ENCODE data around the gene RNF157. TPM values are rescaled to one million over a fixed set of nuclear protein-coding genes. Genes with fewer than 3 reads are reported as not detected.
A peak's percentile ranks its signal among the peaks of the same experiment; 100 is the strongest.
"Not testable (repeated sequence)": the region's sequence is repeated elsewhere in the genome, so short reads cannot be mapped to it uniquely, and the experiment has no call there.

The RNF157 gene
- polyA plus RNA-seq, 2 donors, result 0.20 to 0.44 TPM

DNA sequence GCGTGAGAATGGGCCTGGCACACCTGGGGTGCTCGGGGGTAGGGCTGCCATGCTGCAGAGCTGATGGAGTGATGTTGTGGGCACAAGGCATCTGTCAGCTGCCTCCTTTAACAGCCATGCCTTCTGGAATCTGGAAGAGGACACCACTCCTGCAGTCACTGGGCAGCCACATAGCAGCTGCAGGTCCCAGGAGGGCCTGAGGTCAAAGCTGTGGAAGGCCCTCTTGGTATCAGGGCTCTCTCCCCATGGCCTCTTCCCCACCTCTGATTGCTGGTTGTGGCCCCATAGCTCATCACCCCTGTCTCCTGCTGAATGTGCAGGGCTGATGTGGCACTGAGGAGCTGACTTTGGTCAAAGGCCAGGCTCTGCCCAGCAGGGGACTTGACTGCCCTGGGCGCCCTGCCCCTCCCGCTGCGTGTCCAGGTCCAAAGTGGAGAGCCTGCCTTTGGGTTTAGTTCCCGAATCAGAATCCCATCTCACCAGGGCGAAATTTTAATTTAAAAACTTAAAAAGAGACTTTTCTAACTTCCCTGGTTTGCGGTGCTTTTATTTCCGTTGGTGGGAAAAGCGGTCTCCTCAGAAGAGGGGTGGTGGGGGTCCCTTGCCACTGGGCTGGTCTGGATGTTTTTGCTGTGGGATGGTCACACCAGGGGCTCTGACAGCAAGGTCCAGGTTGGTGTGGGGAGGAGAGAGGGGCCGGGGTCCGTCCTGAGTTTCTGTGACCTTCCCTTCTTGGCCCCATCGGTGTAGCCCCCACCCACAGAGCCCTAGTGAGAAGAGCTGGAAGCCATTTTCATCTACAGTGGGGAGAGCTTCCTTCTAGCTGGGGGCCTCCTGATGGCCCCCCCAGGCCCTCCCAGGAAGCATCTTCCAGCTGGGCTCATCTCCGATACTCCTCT lies 30.7 kb upstream of the RNF157 start:
- H3K27me3 ChIP-seq (ENCODE audit: control insufficient read depth in 1 of 2, insufficient read depth in 2 of 2, low read length in 2 of 2), result no peaks in the 10 kb centered on the region
- peak overlapping the region in 1 of 2 donors; percentile 34 for H3K4me3 ChIP-seq (ENCODE audit: low read depth in 1 of 2, low read length in 2 of 2)
- H3K4me1 ChIP-seq (ENCODE audit: control insufficient read depth in 2 of 2, insufficient read depth in 2 of 2, low read length in 1 of 2), result peaks cover 3 to 31% of the 10 kb centered on the region in 2 donors
- WGBS, 2 donors, result 75 to 80% methylated on average over 14 of the region's 14 CpGs
- H3K9me3 ChIP-seq (ENCODE audit: control insufficient read depth in 2 of 2, insufficient read depth in 1 of 2, low read depth in 1 of 2, low read length in 1 of 2), result no peaks in the 10 kb centered on the region
- peak overlapping the region; percentile 46 to 87 for H3K27ac ChIP-seq (ENCODE audit: low read depth in 2 of 2, low read length in 1 of 2)
- peaks cover 0 to 9% of the 10 kb centered on the region in 2 donors for H3K36me3 ChIP-seq (ENCODE audit: control insufficient read depth in 2 of 2, insufficient read depth in 2 of 2, low read length in 1 of 2)

DNA sequence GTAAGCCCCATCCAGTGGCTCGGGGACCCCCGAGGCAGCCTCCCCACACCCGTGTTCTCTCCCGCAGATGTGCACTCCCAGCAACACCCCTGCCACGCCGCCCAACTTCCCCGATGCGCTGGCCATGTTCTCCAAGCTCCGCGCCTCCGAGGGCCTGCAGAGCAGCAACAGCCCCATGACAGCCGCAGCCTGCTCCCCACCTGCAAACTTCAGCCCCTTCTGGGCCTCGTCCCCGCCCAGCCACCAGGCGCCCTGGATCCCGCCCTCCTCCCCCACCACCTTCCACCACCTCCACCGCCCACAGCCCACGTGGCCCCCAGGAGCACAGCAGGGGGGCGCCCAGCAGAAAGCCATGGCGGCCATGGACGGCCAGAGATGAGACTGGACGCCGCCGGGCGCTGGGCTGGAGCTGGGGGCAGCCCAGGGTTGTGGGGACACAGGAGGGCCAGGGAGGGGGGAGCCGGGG lies 29.9 kb upstream of the RNF157 start:
- Histone ChIP-seq H3K27ac (ENCODE audit: low read depth in 2 of 2, low read length in 1 of 2) (no peak overlapping the region), H3K36me3 (ENCODE audit: control insufficient read depth in 2 of 2, insufficient read depth in 2 of 2, low read length in 1 of 2) (peaks cover 0 to 9% of the 10 kb centered on the region in 2 donors), H3K4me3 (ENCODE audit: low read depth in 1 of 2, low read length in 2 of 2) (no peak overlapping the region), H3K27me3 (ENCODE audit: control insufficient read depth in 1 of 2, insufficient read depth in 2 of 2, low read length in 2 of 2) (no peaks in the 10 kb centered on the region), H3K4me1 (ENCODE audit: control insufficient read depth in 2 of 2, insufficient read depth in 2 of 2, low read length in 1 of 2) (peaks cover 3 to 29% of the 10 kb centered on the region in 2 donors), H3K9me3 (ENCODE audit: control insufficient read depth in 2 of 2, insufficient read depth in 1 of 2, low read depth in 1 of 2, low read length in 1 of 2) (no peaks in the 10 kb centered on the region)
- 78 to 79% methylated on average over 19 to 26 of the region's 26 CpGs for WGBS, 2 donors

DNA sequence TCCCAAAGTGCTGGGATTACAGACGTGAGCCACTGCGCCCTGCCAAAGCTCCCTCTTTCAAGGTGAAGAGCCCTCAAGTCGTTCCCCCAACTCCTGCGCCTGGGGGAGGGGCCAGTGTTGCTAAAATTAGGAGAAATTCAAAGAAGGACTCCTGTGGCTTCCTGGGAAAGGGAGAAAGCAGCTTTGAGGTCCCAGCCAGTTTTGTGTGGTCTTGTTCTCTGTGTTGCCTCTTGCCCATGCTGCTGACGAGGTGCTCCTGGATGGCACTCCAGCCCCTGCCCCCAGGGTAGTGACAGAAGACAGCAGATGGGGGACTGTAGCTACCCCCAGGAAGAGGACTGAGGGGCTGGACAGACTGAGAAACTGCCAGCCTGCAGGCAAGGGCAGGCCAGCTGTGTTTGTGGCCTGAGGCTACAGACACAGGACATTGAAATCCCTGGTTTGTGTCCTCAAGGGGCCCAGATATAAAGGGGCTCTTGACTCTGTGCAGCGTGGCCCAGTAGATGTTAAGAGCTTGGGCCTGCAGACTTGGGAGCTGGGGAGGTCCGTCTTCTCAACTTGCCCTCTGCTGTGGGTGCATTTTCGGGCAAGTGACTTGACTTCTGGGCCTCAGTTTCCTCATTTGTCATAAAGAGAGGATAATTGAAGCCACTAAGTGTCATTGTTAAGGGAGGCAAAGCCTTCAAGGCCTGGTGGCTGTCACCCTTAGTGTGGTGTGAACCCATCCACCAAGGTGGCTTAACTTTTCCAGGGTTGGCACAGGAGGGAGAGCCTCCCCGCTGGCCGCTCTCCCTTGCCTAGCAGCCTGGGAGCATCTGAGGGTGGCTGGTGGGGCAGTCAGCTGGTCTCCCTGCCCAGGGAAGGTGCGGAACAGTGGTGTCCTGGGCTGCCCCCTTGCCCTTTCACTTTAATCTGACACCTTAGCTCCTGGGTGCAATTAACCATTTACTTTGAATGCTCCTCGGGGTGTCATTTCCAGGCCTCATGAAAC lies 29.0 kb upstream of the RNF157 start:
- Histone ChIP-seq H3K4me1 (ENCODE audit: control insufficient read depth in 2 of 2, insufficient read depth in 2 of 2, low read length in 1 of 2) (peaks cover 3 to 29% of the 10 kb centered on the region in 2 donors), H3K9me3 (ENCODE audit: control insufficient read depth in 2 of 2, insufficient read depth in 1 of 2, low read depth in 1 of 2, low read length in 1 of 2) (no peaks in the 10 kb centered on the region), H3K36me3 (ENCODE audit: control insufficient read depth in 2 of 2, insufficient read depth in 2 of 2, low read length in 1 of 2) (peaks cover 0 to 9% of the 10 kb centered on the region in 2 donors), H3K27me3 (ENCODE audit: control insufficient read depth in 1 of 2, insufficient read depth in 2 of 2, low read length in 2 of 2) (no peaks in the 10 kb centered on the region), H3K27ac (ENCODE audit: low read depth in 2 of 2, low read length in 1 of 2) (peak overlapping the region; percentile 2 to 92), H3K4me3 (ENCODE audit: low read depth in 1 of 2, low read length in 2 of 2) (no peak overlapping the region)
- WGBS, 2 donors, result 68 to 69% methylated on average over 12 of the region's 12 CpGs

DNA sequence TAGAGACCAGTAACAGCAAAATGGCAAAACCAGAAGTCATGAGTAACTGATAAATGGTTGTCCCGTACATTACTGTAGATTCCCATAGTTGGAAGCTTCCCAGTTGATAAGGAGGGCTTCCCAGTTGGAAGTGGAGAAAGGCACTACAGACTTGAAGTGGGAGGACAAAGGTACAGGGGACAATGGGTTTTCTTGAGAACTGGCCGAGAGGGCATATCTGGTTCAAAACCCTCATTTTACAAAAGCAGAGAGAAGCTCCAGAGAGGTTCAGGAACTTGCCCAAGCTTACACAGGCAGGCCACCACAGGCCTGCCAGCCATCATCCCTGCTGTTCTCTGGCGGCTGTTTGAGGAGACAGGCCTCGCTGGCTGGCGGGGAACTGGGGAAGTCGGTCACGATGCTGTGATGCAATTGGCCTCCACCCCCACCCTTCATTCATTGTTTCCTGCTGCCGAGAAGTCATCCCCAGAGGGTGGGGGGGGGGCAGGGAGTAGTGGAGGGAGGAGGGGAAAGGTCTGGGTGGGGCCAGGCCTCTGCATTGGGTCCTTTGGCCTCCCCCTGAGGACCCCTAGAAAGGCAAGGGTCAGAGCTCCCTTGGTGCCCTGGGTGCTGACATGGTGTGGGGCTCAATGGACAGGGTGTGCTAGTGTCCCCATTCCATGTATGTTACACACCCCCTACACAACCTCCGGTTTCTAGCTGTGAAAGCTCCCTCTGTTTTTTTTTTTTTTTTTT lies 27.9 kb upstream of the RNF157 start:
- peak overlapping the region in 1 of 2 donors; percentile 27 for H3K4me3 ChIP-seq (ENCODE audit: low read depth in 1 of 2, low read length in 2 of 2)
- no peaks in the 10 kb centered on the region for H3K27me3 ChIP-seq (ENCODE audit: control insufficient read depth in 1 of 2, insufficient read depth in 2 of 2, low read length in 2 of 2)
- peaks cover 0 to 9% of the 10 kb centered on the region in 2 donors for H3K36me3 ChIP-seq (ENCODE audit: control insufficient read depth in 2 of 2, insufficient read depth in 2 of 2, low read length in 1 of 2)
- peak overlapping the region; percentile 92 to 95 for H3K27ac ChIP-seq (ENCODE audit: low read depth in 2 of 2, low read length in 1 of 2)
- WGBS, 2 donors, result 17 to 18% methylated on average over 9 of the region's 9 CpGs
- H3K9me3 ChIP-seq (ENCODE audit: control insufficient read depth in 2 of 2, insufficient read depth in 1 of 2, low read depth in 1 of 2, low read length in 1 of 2), result no peaks in the 10 kb centered on the region
- peaks cover 3 to 27% of the 10 kb centered on the region in 2 donors for H3K4me1 ChIP-seq (ENCODE audit: control insufficient read depth in 2 of 2, insufficient read depth in 2 of 2, low read length in 1 of 2)

DNA sequence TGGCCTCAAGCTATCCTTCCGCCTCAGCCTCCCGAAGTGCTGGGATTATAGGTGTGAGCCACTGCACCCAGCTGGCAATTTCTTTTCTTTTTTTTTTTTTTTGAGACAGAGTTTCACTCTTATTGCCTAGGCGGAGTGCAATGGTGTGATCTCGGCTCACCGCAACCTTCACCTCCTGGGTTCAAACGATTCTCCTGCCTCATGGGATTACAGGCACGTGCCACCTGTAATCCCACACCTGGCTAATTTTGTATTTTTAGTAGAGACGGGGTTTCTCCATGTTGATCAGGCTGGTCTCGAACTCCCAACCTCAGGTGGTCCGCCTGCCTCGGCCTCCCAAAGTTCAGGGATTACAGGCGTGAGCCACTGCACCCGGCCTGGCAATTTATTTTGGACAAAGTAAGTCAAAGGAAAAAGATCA lies 27.3 kb upstream of the RNF157 start:
- Histone ChIP-seq H3K27ac (ENCODE audit: low read depth in 2 of 2, low read length in 1 of 2) (peak overlapping the region; percentile 92 to 95), H3K4me1 (ENCODE audit: control insufficient read depth in 2 of 2, insufficient read depth in 2 of 2, low read length in 1 of 2) (peaks cover 3 to 23% of the 10 kb centered on the region in 2 donors), H3K4me3 (ENCODE audit: low read depth in 1 of 2, low read length in 2 of 2) (peak overlapping the region in 1 of 2 donors; percentile 27)
- H3K27me3 ChIP-seq (ENCODE audit: control insufficient read depth in 1 of 2, insufficient read depth in 2 of 2, low read length in 2 of 2); H3K36me3 ChIP-seq (ENCODE audit: control insufficient read depth in 2 of 2, insufficient read depth in 2 of 2, low read length in 1 of 2); H3K9me3 ChIP-seq (ENCODE audit: control insufficient read depth in 2 of 2, insufficient read depth in 1 of 2, low read depth in 1 of 2, low read length in 1 of 2): not testable (repeated sequence)
- 62 to 63% methylated on average over 13 of the region's 13 CpGs for WGBS, 2 donors

DNA sequence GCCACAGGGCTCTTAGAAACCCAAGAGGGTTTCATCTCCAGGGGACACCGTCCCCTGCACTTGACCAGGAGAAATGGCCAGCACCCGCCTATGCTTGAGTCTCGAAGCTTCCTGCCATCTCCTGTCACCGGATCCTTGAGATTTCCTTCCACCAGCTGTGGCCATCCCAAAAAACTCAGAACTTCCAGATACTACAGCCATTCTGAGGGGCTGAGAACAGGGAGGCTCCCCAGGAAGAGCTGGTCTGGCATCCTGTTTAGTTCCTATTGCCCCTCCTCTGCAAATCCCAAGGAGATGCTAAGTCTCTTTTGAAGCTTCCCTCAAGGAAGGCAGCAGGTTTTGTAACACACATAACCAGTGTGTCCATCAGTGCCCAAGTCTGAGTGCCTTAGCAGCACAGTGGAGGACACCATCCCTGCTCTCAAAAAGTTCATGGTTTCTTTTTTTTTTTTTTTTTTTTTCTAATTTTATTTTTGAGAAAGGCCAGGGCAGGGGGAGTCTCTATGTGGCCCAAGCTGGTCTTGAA lies 26.8 kb upstream of the RNF157 start:
- no peaks in the 10 kb centered on the region for H3K9me3 ChIP-seq (ENCODE audit: control insufficient read depth in 2 of 2, insufficient read depth in 1 of 2, low read depth in 1 of 2, low read length in 1 of 2)
- 60 to 63% methylated on average over 4 of the region's 4 CpGs for WGBS, 2 donors
- H3K4me1 ChIP-seq (ENCODE audit: control insufficient read depth in 2 of 2, insufficient read depth in 2 of 2, low read length in 1 of 2), result peaks cover 3 to 19% of the 10 kb centered on the region in 2 donors
- H3K27me3 ChIP-seq (ENCODE audit: control insufficient read depth in 1 of 2, insufficient read depth in 2 of 2, low read length in 2 of 2), result no peaks in the 10 kb centered on the region
- peak overlapping the region; percentile 92 to 95 for H3K27ac ChIP-seq (ENCODE audit: low read depth in 2 of 2, low read length in 1 of 2)
- H3K4me3 ChIP-seq (ENCODE audit: low read depth in 1 of 2, low read length in 2 of 2), result peak overlapping the region; percentile 80 to 95
- H3K36me3 ChIP-seq (ENCODE audit: control insufficient read depth in 2 of 2, insufficient read depth in 2 of 2, low read length in 1 of 2), result peaks cover 0 to 9% of the 10 kb centered on the region in 2 donors

DNA sequence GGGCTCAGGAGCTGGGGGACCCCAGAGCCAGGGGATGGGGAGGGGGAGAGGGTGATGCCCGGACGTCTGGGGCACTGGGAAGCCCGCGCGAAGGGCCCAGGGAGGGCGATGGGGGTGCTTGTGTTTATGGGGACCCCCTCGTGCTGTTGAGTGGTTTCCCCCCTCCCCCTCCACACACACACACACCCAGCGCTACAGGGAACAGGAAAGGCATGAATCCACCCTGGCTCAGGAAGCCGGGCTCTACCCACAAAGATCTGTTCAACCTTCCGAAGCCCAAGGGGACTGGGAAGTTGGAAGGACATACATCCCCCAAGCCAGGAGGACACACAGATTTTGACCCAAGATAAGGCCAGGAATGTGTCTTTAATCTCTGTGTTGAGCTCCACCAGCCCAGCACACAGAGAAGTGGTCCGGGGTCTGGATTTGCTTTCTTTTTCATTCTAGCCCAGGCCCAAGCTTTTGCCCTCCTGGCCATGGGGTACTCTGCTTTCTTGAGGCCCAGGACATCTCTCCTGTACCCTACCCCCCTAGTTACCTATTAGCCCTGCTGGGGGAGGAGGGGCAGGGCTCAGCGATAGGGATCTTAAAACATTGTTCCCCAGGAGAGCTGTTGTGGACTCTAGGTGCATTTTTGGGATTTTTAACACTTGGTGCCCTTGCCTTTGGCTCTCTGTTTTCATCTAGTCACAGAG lies 26.1 kb upstream of the RNF157 start:
- Histone ChIP-seq H3K4me3 (ENCODE audit: low read depth in 1 of 2, low read length in 2 of 2) (peak overlapping the region; percentile 80 to 95), H3K4me1 (ENCODE audit: control insufficient read depth in 2 of 2, insufficient read depth in 2 of 2, low read length in 1 of 2) (peaks cover 0 to 15% of the 10 kb centered on the region in 2 donors), H3K9me3 (ENCODE audit: control insufficient read depth in 2 of 2, insufficient read depth in 1 of 2, low read depth in 1 of 2, low read length in 1 of 2) (no peaks in the 10 kb centered on the region), H3K36me3 (ENCODE audit: control insufficient read depth in 2 of 2, insufficient read depth in 2 of 2, low read length in 1 of 2) (peaks cover 0 to 9% of the 10 kb centered on the region in 2 donors), H3K27me3 (ENCODE audit: control insufficient read depth in 1 of 2, insufficient read depth in 2 of 2, low read length in 2 of 2) (no peaks in the 10 kb centered on the region), H3K27ac (ENCODE audit: low read depth in 2 of 2, low read length in 1 of 2) (peak overlapping the region; percentile 92 to 95)
- WGBS, 2 donors, result 1 to 2% methylated on average over 11 to 12 of the region's 12 CpGs

DNA sequence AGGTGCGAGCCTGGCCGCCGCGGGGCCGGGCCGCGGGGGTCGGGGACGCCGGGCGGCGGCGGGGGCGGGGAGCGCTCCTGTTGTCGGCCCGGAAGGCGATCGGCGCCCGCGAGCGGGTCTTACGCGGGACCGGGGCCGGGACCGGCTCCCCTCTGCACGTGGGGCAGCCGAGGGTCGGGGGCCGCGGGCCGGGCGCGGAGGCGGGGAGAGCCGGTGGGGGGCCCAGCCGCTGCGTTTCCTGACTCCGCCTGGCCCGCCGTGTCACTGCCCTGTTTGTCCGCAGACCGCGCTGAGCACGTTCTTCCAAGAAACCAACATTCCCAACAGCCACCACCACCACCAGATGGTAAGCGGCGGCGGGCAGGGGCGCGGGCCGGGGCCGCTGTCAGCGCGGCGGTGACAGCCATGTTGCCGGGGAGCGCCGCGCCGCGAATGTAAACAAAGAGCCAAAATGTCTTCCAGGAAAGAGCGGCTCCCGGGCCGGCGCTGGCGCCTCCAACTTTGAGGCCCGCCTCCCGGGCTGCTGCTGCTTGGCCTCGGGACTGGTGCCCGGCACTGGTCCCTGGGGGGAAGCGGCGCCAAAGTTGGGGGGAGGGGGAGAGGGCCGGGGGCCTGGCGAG lies 25.4 kb upstream of the RNF157 start:
- H3K4me1 ChIP-seq (ENCODE audit: control insufficient read depth in 2 of 2, insufficient read depth in 2 of 2, low read length in 1 of 2), result peaks cover 0 to 14% of the 10 kb centered on the region in 2 donors
- H3K27ac ChIP-seq (ENCODE audit: low read depth in 2 of 2, low read length in 1 of 2), result peak overlapping the region; percentile 92 to 95
- peaks cover 0 to 6% of the 10 kb centered on the region in 2 donors for H3K36me3 ChIP-seq (ENCODE audit: control insufficient read depth in 2 of 2, insufficient read depth in 2 of 2, low read length in 1 of 2)
- 0 to 1% methylated on average over 37 to 76 of the region's 76 CpGs for WGBS, 2 donors
- H3K9me3 ChIP-seq (ENCODE audit: control insufficient read depth in 2 of 2, insufficient read depth in 1 of 2, low read depth in 1 of 2, low read length in 1 of 2), result no peaks in the 10 kb centered on the region
- no peaks in the 10 kb centered on the region for H3K27me3 ChIP-seq (ENCODE audit: control insufficient read depth in 1 of 2, insufficient read depth in 2 of 2, low read length in 2 of 2)
- peak overlapping the region; percentile 80 to 95 for H3K4me3 ChIP-seq (ENCODE audit: low read depth in 1 of 2, low read length in 2 of 2)
